H1 (cell line): Measurements from ENCODE around the gene USP20. TPM values are rescaled to one million over a fixed set of nuclear protein-coding genes. Genes with fewer than 3 reads are reported as not detected.

Experiments used
- EP300 ChIP-seq, 2 experiments: IDR thresholded peaks; 1 replicate in 1 of 2; 2 replicates in 1 of 2; pipeline ENCODE4 v1.6.1; 2011 to 2012; ENCODE audit warnings: low read depth in 2 of 2, low read length in 2 of 2, mild to moderate bottlenecking in 2 of 2, borderline replicate concordance in 1 of 2, inconsistent platforms in 1 of 2, moderate library complexity in 1 of 2
- KDM5A ChIP-seq: fragments of 200-600 bp; IDR thresholded peaks from 2 replicates; pipeline ENCODE4 v1.7.1; 2012; ENCODE audit warnings: mild to moderate bottlenecking, low read length, inconsistent platforms, mixed read lengths
- TCF12 ChIP-seq: IDR thresholded peaks from 2 replicates; pipeline ENCODE4 v1.6.1; 2011; ENCODE audit warnings: low read depth, mild to moderate bottlenecking, low read length
- polyA plus RNA-seq, 7 experiments: library from polyadenylated mRNA; depleted of rRNA in 3 of 7; stranded (reverse) in 5 of 7; unstranded in 2 of 7; fragments of >200 nt in 5 of 7; fragments of 200-250 nt in 2 of 7; gene quantifications; 1 replicate in 5 of 7; 2 replicates in 1 of 7; 4 replicates in 1 of 7; pipeline versions ENCODE4 v1.2.1 to v1.2.3, GENCODE V29; 2011 to 2013; ENCODE audit warnings: missing spikeins in 2 of 7, mixed read lengths in 2 of 7
- total RNA-seq: library from RNA; stranded (reverse); fragmentation: NEBNext Ultra II Directional; extraction: Animal tissue kit (Norgen Biotek cat#: 25700); gene quantifications from 2 replicates; pipeline ENCODE4 v1.2.1, GENCODE V29; 2021
- TF ChIP-seq, protein P1 (sequence below): IDR thresholded peaks from 2 replicates; pipeline ENCODE4 v1.6.1; 2012; ENCODE audit warnings: inconsistent platforms

Gene USP20
- total and polyA plus RNA-seq, 2 of the 8 experiments (the other 6 are each of a cell fraction or from before 2014, with no cell fraction given) = 13.4 to 23.0 TPM

GRCh38 chr9:129886226-129887174, 51.2 kb downstream of the USP20 start (continued):
- TF ChIP-seq, protein P1, sequence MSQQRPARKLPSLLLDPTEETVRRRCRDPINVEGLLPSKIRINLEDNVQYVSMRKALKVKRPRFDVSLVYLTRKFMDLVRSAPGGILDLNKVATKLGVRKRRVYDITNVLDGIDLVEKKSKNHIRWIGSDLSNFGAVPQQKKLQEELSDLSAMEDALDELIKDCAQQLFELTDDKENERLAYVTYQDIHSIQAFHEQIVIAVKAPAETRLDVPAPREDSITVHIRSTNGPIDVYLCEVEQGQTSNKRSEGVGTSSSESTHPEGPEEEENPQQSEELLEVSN = no peak
- TF ChIP-seq EP300 (IDR thresholded peaks at IDR 0.05; ENCODE audit: borderline replicate concordance in 1 of 2, low read depth in 2 of 2, low read length in 2 of 2) (no peak), TCF12 (no peak), KDM5A (no peak)
